Duodenal mucosa (tissue), 2 donors: Measurements from ENCODE around the gene EPN1.

Experiments used
- H3K27ac ChIP-seq: one replicate; pipeline ENCODE4 v1.7.0; 2013; ENCODE audit warnings: low read depth, low read length
- H3K27me3 ChIP-seq, 2 donors: one replicate each; pipeline ENCODE4 v1.7.0; 2013; ENCODE audit warnings: low read length in 2 of 2, control low read depth in 1 of 2; ENCODE audit not compliant: insufficient read depth in 2 of 2, control insufficient read depth in 1 of 2
- H3K36me3 ChIP-seq, 2 donors: one replicate each; pipeline ENCODE4 v1.7.0; 2013; ENCODE audit warnings: low read length in 2 of 2, control low read depth in 1 of 2; ENCODE audit not compliant: insufficient read depth in 2 of 2, control insufficient read depth in 1 of 2
- H3K4me1 ChIP-seq, 2 donors: one replicate each; pipeline ENCODE4 v1.7.0; 2013; ENCODE audit warnings: low read length in 2 of 2, control low read depth in 1 of 2; ENCODE audit not compliant: insufficient read depth in 2 of 2, control insufficient read depth in 1 of 2
- H3K4me3 ChIP-seq, 2 donors: one replicate each; pipeline ENCODE4 v1.7.0; 2013; ENCODE audit warnings: low read length in 2 of 2, low read depth in 1 of 2
- H3K9ac ChIP-seq, 2 donors: one replicate each; pipeline ENCODE4 v1.7.0; 2013; ENCODE audit warnings: low read length in 2 of 2, low read depth in 1 of 2
- H3K9me3 ChIP-seq, 2 donors: one replicate each; pipeline ENCODE4 v1.7.0; 2013; ENCODE audit warnings: low read length in 2 of 2, control low read depth in 1 of 2; ENCODE audit not compliant: control insufficient read depth in 1 of 2

EPN1 gene

DNA sequence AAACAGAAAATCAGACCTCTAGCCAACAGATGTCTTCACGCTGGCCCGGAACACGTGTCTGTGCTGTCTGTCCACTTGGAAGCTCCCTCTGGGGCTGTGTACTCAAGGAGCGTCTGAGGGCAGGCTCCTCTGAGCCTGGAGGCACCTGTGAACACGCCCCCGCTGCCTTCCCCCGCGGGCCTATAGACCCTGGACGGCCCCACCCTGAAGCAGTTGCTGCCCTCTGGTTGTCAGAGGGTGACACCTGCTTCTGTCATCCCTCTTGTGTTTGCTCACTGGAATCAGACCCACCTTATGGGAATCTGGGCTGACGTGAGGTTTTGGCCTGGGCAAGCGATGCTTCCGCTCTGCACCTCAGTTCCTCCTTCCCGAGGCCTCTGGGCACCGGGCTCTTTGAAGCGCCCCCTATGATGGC lies 19.2 kb downstream of the EPN1 start:
- Histone ChIP-seq H3K36me3 (peaks cover 58 to 88% of the 10 kb centered on the region in 2 donors), H3K27ac (no peak overlapping the region), H3K9ac (no peak overlapping the region)

DNA sequence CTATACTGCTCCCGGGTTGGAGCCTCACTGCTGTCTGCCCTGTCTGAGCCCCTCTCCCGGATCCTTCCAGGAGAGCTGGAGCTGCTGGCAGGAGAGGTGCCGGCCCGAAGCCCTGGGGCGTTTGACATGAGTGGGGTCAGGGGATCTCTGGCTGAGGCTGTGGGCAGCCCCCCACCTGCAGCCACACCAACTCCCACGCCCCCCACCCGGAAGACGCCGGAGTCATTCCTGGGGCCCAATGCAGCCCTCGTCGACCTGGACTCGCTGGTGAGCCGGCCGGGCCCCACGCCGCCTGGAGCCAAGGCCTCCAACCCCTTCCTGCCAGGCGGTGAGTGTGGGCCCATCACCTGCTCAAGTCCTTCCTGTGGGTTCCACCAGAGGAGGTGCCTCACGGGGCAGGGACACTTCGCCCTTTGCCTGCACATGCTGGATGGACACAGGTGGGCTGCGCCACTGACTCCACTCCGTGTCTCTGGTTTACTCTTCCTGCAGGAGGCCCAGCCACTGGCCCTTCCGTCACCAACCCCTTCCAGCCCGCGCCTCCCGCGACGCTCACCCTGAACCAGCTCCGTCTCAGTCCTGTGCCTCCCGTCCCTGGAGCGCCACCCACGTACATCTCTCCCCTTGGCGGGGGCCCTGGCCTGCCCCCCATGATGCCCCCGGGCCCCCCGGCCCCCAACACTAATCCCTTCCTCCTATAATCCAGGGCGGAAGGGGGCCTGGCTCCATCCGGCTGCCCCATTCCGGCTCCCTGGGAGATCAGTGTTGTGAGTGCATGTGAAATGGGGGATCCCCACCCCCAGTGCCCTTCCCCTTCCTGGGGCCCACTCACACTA lies 19.8 kb downstream of the EPN1 start:
- H3K27ac ChIP-seq: no peak overlapping the region
- peaks cover 53 to 84% of the 10 kb centered on the region in 2 donors for H3K36me3 ChIP-seq
- no peak overlapping the region for H3K9ac ChIP-seq
- H3K27me3 ChIP-seq: no peaks in the 10 kb centered on the region
- no peaks in the 10 kb centered on the region for H3K9me3 ChIP-seq
- H3K4me1 ChIP-seq: peaks cover 0 to 1% of the 10 kb centered on the region in 2 donors
- no peak overlapping the region for H3K4me3 ChIP-seq

More for the DNA sequence above, 19.2 kb downstream of the EPN1 start:
- Histone ChIP-seq H3K4me1 (peaks cover 4 to 8% of the 10 kb centered on the region in 2 donors), H3K4me3 (no peak overlapping the region), H3K27me3 (no peaks in the 10 kb centered on the region), H3K9me3 (no peaks in the 10 kb centered on the region)

DNA sequence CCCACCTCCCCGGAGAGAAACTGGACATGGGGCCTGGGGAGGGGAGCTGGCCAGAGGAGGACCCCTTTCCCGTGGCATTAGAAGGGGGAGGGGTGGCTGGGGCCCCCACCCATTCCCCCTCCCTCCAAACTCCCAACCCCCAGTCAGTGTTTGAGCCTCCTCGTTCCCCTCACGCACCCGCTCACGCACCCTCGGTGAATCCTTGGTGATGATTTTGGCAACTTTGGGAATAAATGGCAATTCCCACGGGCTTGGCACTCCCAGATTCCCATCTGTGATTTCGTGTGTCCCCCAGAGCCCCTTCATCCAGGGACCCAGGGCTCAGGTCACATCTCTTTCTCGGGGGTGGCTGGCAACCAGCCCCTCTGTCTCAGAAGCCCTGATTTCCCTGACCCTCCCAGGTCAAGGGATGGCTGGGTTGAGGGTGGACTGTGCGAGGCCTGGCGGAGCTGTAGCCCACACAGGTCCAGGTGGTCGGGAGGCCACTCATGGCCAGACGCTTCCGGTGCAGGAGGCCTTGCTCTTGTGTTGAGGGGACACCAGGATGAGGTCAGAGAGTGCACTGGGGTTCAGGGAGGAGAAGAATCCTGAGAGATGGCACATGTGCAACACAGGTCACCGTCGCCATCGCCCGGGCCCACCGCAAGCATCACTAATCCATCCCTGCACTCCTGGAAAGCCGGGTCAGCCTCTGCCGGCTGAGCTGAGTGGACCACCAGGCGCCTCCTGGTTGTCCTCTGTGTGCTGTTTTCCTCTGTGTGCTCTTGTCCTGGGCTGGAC lies 20.7 kb downstream of the EPN1 start:
- Histone ChIP-seq H3K4me1 (no peaks in the 10 kb centered on the region), H3K4me3 (no peak overlapping the region), H3K27me3 (no peaks in the 10 kb centered on the region), H3K9me3 (no peaks in the 10 kb centered on the region), H3K27ac (no peak overlapping the region), H3K9ac (no peak overlapping the region), H3K36me3 (peaks cover 44 to 81% of the 10 kb centered on the region in 2 donors)

DNA sequence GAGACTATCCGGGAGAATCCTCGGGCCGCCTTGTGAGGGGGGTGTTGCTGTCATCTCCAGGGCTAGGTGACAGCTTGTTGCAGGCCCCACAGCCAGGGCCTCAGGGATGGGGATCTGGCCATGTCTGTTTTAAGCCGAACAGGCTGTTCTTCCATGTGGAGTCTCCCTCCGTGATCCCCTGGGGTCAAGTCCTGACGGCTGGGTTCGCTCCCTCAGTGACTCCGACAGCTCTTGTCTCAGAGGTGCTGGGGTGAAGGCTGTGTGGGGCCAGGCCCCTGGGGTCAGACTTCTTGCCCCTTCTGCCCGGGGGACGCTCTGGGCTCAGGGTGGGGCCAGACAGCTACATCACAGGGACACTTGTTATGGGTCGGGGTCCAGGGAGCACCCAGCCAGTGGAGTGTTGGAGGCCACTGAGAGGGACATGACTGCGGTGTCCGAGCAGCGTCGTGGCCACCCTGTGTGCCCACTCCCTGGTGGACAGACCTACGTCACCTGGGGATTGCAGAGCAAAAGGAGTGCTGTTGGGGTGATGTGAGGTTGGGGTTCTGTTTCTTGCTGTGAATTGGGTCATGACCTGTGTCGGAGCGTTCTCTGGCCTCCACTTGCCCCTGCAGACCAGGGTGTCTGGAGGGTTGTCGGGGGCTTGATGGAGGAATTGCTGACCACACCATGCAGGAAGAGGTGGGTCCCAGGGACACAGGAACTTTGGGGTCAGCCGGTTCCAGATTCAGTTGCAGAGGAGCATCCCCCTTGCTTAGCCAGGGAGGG lies 21.5 kb downstream of the EPN1 start:
- Histone ChIP-seq H3K9ac (no peak overlapping the region), H3K27me3 (no peaks in the 10 kb centered on the region), H3K4me1 (peaks cover 2% of the 10 kb centered on the region in 2 donors), H3K36me3 (peaks cover 39 to 78% of the 10 kb centered on the region in 2 donors), H3K9me3 (no peaks in the 10 kb centered on the region), H3K27ac (no peak overlapping the region), H3K4me3 (no peak overlapping the region)

- no peaks in the 10 kb centered on the region for H3K9me3 ChIP-seq
- peaks cover 39 to 73% of the 10 kb centered on the region in 2 donors for H3K36me3 ChIP-seq
- no peak overlapping the region for H3K9ac ChIP-seq
- no peak overlapping the region for H3K27ac ChIP-seq
- H3K4me1 ChIP-seq: peaks cover 6 to 8% of the 10 kb centered on the region in 2 donors
- H3K4me3 ChIP-seq: no peak overlapping the region
- no peaks in the 10 kb centered on the region for H3K27me3 ChIP-seq
Observed at GRCh38 chr19:55697069-55697440, 22.0 kb downstream of the EPN1 start.

DNA sequence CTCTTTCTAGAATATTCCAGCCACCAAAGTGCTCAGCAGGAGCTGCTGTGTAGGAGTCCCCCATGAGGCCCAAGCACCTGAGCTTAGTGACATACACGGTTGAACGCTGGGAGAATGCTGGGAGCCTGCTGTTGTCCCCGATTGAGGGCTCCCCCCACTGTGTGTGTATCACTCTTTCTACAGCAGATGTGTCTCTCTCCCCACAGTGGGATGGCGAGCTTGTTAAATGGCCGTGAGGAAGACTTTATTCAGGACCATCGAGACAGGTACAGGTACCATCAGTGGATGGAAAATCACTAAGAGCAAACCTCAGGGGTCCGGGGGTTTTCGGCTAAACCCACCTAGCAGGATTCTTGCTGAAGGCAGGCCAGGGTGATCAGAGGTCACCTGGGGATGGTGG lies 22.7 kb downstream of the EPN1 start:
- Histone ChIP-seq H3K27me3 (no peaks in the 10 kb centered on the region), H3K9ac (no peak overlapping the region), H3K27ac (no peak overlapping the region), H3K4me1 (peaks cover 10 to 12% of the 10 kb centered on the region in 2 donors), H3K4me3 (no peak overlapping the region), H3K9me3 (no peaks in the 10 kb centered on the region), H3K36me3 (peaks cover 36 to 68% of the 10 kb centered on the region in 2 donors)

- H3K4me3 ChIP-seq: no peak overlapping the region
- no peak overlapping the region for H3K27ac ChIP-seq
- no peak overlapping the region for H3K9ac ChIP-seq
- no peaks in the 10 kb centered on the region for H3K9me3 ChIP-seq
- peaks cover 31 to 63% of the 10 kb centered on the region in 2 donors for H3K36me3 ChIP-seq
- H3K4me1 ChIP-seq: peaks cover 12 to 14% of the 10 kb centered on the region in 2 donors
- H3K27me3 ChIP-seq: no peaks in the 10 kb centered on the region
Observed at GRCh38 chr19:55698256-55698655, 23.2 kb downstream of the EPN1 start.

- peaks cover 24 to 53% of the 10 kb centered on the region in 2 donors for H3K36me3 ChIP-seq
- peaks cover 12 to 14% of the 10 kb centered on the region in 2 donors for H3K4me1 ChIP-seq
- H3K27me3 ChIP-seq: no peaks in the 10 kb centered on the region
- no peak overlapping the region for H3K27ac ChIP-seq
- no peaks in the 10 kb centered on the region for H3K9me3 ChIP-seq
- no peak overlapping the region for H3K9ac ChIP-seq
- H3K4me3 ChIP-seq: no peak overlapping the region
Observed at GRCh38 chr19:55699221-55699620, 24.2 kb downstream of the EPN1 start.

GRCh38 chr19:55700813-55701212 lies 25.8 kb downstream of the EPN1 start:
- Histone ChIP-seq H3K4me3 (no peak overlapping the region), H3K4me1 (peaks cover 12 to 14% of the 10 kb centered on the region in 2 donors), H3K27me3 (no peaks in the 10 kb centered on the region), H3K27ac (no peak overlapping the region), H3K9ac (no peak overlapping the region), H3K36me3 (peaks cover 30 to 48% of the 10 kb centered on the region in 2 donors), H3K9me3 (no peaks in the 10 kb centered on the region)
